ENCODE data around the gene BARD1. TPM values are rescaled to one million over a fixed set of nuclear protein-coding genes. Genes with fewer than 3 reads are reported as not detected.
"Not testable (repeated sequence)": the region's sequence is repeated elsewhere in the genome, so short reads cannot be mapped to it uniquely, and the experiment has no call there.

The BARD1 gene
- total RNA-seq (2014; rRNA removed; shearing (Covaris generic)) = 18.7 and 25.9 TPM in 2 replicates
- 6.4 and 8.5 TPM in 2 replicates for polyA plus RNA-seq (2015; cell fraction: cytosol; rRNA removed)
- 12.2 and 13.3 TPM in 2 replicates for polyA plus RNA-seq (2015; cell fraction: nucleus; rRNA removed)

GRCh38 chr2:214808981-214809750 lies at the start of gene BARD1:
Gene BARD1, minus strand, starts transcription at chr2:214809683. Its CDS starts 114 bp downstream, at chr2:214809569.
- peak; percentile 64 for DNase-seq (ENCODE audit: low read depth)

- DNase-seq (ENCODE audit: low read depth) = peak; percentile 14
Observed at GRCh38 chr2:214856137-214856536, 46.7 kb upstream of the BARD1 start.

- DNase-seq (ENCODE audit: low read depth) = no peak
Observed at GRCh38 chr2:214853906-214854305, 44.4 kb upstream of the BARD1 start.

DNA sequence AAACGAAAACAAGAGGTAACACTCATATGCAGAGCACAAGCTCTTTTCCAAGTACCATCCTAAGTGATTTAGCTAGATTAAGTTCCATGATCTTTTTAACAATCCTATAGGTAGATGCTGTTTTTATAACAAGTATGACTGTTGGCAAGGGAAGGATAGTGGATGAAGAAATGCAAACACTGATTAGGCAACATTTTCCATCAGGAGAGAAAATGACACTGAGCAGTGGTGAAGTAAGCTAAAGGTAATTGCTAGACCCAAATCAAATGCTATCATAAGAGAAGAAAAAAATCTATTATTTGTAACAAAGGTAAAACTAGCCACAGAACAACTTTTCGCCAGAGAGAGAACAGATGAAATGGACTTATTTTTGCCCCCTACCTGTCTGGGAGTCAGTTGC lies 34.3 kb upstream of the BARD1 start:
- no peak for DNase-seq (ENCODE audit: low read depth)

GRCh38 chr2:214839464-214839863 lies 30.0 kb upstream of the BARD1 start:
- no peak for DNase-seq (ENCODE audit: low read depth)

GRCh38 chr2:214837466-214837865 lies 28.0 kb upstream of the BARD1 start:
- no peak for DNase-seq (ENCODE audit: low read depth)

GRCh38 chr2:214836568-214836967 lies 27.1 kb upstream of the BARD1 start:
- peak; percentile 7 for DNase-seq (ENCODE audit: low read depth)

- no peak for DNase-seq (ENCODE audit: low read depth)
Observed at GRCh38 chr2:214830794-214831346, 21.4 kb upstream of the BARD1 start.

DNA sequence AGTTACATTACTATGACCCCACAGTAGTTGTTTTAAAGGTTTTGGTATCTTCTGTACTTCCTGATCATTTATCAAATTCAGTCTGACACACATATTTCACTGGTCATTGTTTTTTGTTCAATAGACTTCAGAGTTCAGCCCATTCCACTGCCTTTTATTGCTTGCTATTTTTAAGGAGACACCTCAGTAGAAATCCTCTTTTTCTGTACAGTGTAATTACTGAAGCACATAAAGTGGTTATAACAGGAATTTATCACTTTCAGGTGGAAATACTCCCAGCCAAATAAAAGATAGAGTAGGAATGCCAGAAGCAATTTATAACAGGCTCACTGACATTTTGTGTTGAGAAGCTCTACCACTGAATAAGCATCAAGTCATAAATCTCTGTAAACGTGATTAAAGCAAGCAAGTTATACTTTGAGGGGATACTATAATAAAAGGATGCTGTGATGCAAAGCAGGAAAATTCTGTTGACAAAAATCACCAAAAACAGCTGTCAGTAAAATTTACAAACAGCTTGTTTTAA lies 6.6 kb upstream of the BARD1 start:
- no peak for DNase-seq (ENCODE audit: low read depth)

- no peak for DNase-seq (ENCODE audit: low read depth)
Observed at GRCh38 chr2:214810671-214811070, 1.2 kb upstream of the BARD1 start.

DNA sequence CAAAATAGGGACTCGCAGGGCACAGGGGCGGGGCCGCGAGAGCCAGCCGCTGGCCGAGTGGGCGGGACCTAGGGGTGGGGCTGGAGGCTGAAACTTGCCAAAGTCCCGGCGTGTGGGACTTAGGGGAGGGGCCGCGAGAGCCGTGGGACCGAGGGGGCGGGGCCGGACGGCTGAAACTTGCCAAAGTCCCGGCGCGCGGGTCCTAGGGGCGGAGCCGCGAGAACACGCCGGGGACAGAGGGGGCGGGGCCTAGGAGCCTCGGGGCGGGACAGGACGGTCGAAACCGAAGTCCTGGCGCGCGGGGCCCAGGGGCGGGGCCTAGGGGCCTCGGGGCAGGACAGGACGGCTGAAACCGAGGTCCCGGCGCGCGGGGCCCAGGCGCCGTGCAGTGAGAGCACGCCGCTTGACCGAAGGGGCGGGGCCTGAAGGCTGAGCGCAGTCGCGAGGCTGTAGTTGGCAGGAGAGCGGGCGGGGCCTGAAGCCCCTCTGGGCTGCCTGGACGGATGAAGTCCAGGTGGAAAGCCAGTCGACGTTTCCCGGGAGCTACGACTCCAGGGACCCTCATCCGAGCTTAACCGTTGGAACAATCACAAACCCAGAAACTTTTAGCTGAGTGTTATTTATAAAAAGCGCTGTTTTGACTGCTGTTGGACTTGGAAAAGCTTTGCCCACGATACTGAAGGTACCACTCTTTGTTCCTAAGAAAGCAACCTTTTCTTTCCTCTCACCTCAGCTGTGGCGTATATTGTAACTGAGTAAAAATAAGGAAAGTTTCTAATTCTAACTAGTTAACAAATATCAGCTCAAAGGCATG lies 475 bp upstream of the BARD1 start:
- DNase-seq (ENCODE audit: low read depth) = peak; percentile 93

- DNase-seq (ENCODE audit: low read depth) = no peak
Observed at GRCh38 chr2:214807653-214808052, 1.8 kb downstream of the BARD1 start.

DNA sequence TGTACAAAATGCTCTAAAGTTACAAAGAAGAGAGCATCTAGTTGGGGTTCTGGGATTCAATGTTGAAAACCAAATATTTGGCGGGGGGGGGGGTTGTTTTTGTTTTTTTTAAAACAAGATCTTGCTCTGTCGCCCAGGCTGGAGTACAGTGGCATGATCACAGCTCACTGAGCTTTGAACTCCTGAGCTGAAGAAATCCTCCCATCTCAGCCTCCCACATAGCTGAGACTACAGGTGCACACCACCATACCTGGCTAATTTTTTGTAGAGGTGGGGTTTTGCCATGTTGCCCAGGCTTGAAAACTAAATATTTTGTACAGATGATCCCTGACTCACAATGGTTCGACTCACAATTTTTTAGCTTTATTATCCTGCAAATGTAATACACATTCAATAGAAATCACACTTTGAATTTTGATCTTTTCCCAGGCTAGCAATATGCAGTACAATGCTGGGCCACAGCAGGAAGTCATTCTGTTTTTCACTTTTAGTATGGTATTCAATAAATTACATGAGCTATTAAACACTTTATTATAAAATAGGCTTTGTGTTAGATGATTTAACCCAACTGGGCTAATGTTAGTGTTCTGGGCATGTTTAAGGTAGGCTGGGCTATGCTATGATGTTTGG lies 7.6 kb downstream of the BARD1 start:
- no peak for DNase-seq (ENCODE audit: low read depth)

- no peak for DNase-seq (ENCODE audit: low read depth)
Observed at GRCh38 chr2:214801068-214801467, 8.4 kb downstream of the BARD1 start.

DNA sequence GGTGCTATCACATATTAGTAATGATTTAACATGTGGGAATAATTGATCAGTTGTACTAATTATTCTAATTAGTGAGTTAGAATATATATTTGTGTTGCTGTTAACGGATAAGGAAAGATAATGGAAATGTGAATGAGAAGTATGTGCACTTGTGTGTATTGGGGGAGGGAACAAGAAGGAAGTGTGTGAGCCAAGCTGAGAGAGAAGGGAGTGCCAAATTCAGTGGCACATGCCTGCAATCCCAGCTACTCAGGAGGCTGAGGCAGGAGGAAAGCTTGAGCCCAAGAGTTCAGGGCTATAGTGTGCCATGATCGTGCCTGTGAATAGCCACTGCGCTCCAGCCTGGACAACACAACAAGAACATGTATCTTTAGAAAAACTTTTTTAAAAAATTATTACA lies 9.3 kb downstream of the BARD1 start:
- DNase-seq (ENCODE audit: low read depth) = no peak

- DNase-seq (ENCODE audit: low read depth) = no peak
Observed at GRCh38 chr2:214796911-214797310, 12.6 kb downstream of the BARD1 start.

DNA sequence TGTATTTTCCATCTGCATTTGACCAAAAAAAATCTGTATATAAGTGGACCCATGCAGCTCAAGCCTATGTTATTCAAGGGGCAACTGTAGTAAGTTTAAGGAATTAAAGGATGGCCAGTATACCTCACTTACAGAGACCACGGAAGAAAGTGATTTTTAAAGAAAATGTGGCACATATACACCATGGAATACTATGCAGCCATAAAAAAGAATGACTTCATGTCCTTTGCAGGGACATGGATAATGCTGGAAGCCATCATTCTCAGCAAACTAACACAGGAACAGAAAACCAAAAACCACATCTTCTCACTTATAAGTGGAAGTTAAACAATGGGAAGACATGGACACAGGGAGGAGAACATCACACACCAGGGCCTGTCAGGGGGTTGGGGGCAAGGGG lies 26.3 kb downstream of the BARD1 start:
- DNase-seq (ENCODE audit: low read depth) = not testable (repeated sequence)

GRCh38 chr2:214782671-214783070 lies 26.8 kb downstream of the BARD1 start:
- DNase-seq (ENCODE audit: low read depth) = no peak

DNA sequence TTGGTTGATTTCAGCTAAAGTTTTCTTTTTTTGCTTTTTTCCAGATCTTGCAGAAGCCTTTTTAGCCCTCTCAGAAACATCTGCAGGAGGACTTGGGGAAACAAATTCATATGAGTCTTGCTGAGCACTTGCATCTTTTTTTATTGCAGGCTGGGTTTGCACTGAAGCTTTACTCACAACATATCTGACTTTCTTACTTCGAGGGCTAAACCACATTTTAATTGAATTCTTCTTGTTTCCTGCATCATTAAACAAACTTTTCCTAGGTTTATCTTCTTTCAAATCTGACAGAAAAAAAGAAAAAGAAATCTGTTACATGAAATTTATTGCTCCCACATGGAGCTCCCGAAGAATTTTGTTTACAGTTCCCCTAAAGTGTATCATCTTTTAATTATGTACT lies 28.3 kb downstream of the BARD1 start:
- DNase-seq (ENCODE audit: low read depth) = no peak

DNA sequence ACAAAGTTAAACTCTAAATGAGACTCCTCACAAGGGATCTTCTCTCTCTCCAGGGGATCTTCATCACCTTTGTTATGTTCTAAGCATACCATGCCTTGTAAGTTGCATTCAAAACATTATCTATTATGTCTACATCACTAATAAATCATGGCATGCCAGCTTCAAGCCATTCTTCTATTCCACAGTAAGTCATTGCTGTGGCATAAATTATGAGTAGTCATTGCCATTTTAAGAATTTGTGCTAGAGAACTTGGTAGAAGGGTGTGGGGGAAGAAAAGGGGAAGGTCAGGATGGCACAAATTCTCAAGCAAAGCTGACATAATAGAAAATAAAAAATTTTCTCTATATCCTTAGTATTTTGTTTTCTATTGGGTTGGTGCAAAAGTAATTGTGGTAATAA lies 33.5 kb downstream of the BARD1 start:
- no peak for DNase-seq (ENCODE audit: low read depth)

GRCh38 chr2:214774108-214774507 lies 35.4 kb downstream of the BARD1 start:
- peak; percentile 27 for DNase-seq (ENCODE audit: low read depth)
